Naive thymus-derived CD4-positive, alpha-beta T cell (primary cell): ENCODE measurements around the gene ICAM5. TPM values are rescaled to one million over a fixed set of nuclear protein-coding genes. Genes with fewer than 3 reads are reported as not detected.
A peak's percentile ranks its signal among the peaks of the same experiment; 100 is the strongest.

Experiments
- ATAC-seq: fragments of 150-1000 bp; cut with Tn5 transposase; 2 replicates; pipeline ENCODE4 v1.10.0; 2021; ENCODE audit warnings: mild to moderate bottlenecking, moderate library complexity
- CTCF ChIA-PET: fragments of 350-600 bp; sonication (Branson Sonifier 250); formaldehyde crosslinking; loops from one replicate; lab custom pipeline; 2021; ENCODE audit warnings: antibody characterized with exemption; lab: Charles Lee
- POLR2A ChIA-PET: fragments of 350-600 bp; sonication (Branson Sonifier 250); formaldehyde crosslinking; loops from one replicate; lab custom pipeline; 2021; ENCODE audit warnings: antibody characterized with exemption, inconsistent platforms; lab: Charles Lee
- DNase-seq, 9 donors: peaks; one replicate each; pipeline versions ENCODE4 v3.0.0 to v3.0.0-alpha.2; 2020 to 2022; ENCODE audit warnings: mixed read lengths in 1 of 9
- H3K27ac ChIP-seq: one replicate; pipeline ENCODE4 v1.7.0; 2013; ENCODE audit warnings: mild to moderate bottlenecking, low read depth, low read length, moderate library complexity
- H3K27me3 ChIP-seq, 2 donors: one replicate each; pipeline ENCODE4 v1.7.0; 2013; ENCODE audit warnings: low read length in 2 of 2, mild to moderate bottlenecking in 2 of 2, moderate library complexity in 2 of 2; ENCODE audit not compliant: control insufficient read depth in 2 of 2, insufficient read depth in 2 of 2
- H3K36me3 ChIP-seq, 3 experiments: 1 replicate in 2 of 3; 2 replicates in 1 of 3; pipeline ENCODE4 v1.7.0; 2013; ENCODE audit warnings: low read length in 3 of 3, mild to moderate bottlenecking in 3 of 3, moderate library complexity in 1 of 3; ENCODE audit not compliant: insufficient read depth in 3 of 3, control insufficient read depth in 2 of 3
- H3K4me1 ChIP-seq, 2 donors: one replicate each; pipeline ENCODE4 v1.7.0; 2013; ENCODE audit warnings: low read length in 2 of 2, mild to moderate bottlenecking in 2 of 2, moderate library complexity in 1 of 2; ENCODE audit not compliant: control insufficient read depth in 2 of 2, insufficient read depth in 2 of 2
- H3K4me3 ChIP-seq: 2 replicates; pipeline ENCODE4 v1.7.0; 2013; ENCODE audit warnings: mild to moderate bottlenecking, low read length
- H3K9me3 ChIP-seq, 3 experiments: 1 replicate in 2 of 3; 2 replicates in 1 of 3; pipeline ENCODE4 v1.7.0; 2013; ENCODE audit warnings: low read length in 3 of 3; ENCODE audit not compliant: control insufficient read depth in 2 of 3
- H3K27ac Mint-ChIP-seq, 9 donors: one replicate each; pipeline ENCODE4 v1.8.0; 2020 to 2022; ENCODE audit warnings: mixed read lengths in 9 of 9, mild to moderate bottlenecking in 8 of 9, moderate library complexity in 5 of 9, inconsistent platforms in 2 of 9
- H3K27me3 Mint-ChIP-seq, 5 donors: one replicate each; pipeline ENCODE4 v1.8.0; 2021 to 2022; ENCODE audit warnings: mixed read lengths in 5 of 5, mild to moderate bottlenecking in 1 of 5
- H3K36me3 Mint-ChIP-seq, 5 donors: one replicate each; pipeline ENCODE4 v1.8.0; 2020 to 2022; ENCODE audit warnings: mixed read lengths in 5 of 5, mild to moderate bottlenecking in 3 of 5, inconsistent platforms in 1 of 5
- H3K4me1 Mint-ChIP-seq, 7 donors: one replicate each; pipeline ENCODE4 v1.8.0; 2020 to 2022; ENCODE audit warnings: mixed read lengths in 7 of 7, mild to moderate bottlenecking in 3 of 7, inconsistent platforms in 1 of 7
- H3K4me3 Mint-ChIP-seq, 10 donors: one replicate each; pipeline ENCODE4 v1.8.0; 2020 to 2022; ENCODE audit warnings: mild to moderate bottlenecking in 10 of 10, mixed read lengths in 10 of 10, moderate library complexity in 6 of 10, inconsistent platforms in 2 of 10
- H3K9me3 Mint-ChIP-seq, 11 donors: one replicate each; pipeline ENCODE4 v1.8.0; 2020 to 2022; ENCODE audit warnings: mixed read lengths in 11 of 11, mild to moderate bottlenecking in 4 of 11, inconsistent platforms in 1 of 11, moderate library complexity in 1 of 11
- intact Hi-C, 2 donors: fragments of 100-400 bp; cut with micrococcal nuclease; formaldehyde crosslinking; loops; one replicate each; pipeline ENCODE4 v1.15.1; 2023
- polyA plus RNA-seq, 2 donors: library from polyadenylated mRNA; unstranded; fragments of 300-500 nt; fragmentation: Illumina TruSeq; gene quantifications; one replicate each; pipeline ENCODE4 v1.2.3, GENCODE V29; 2021
- total RNA-seq, 6 experiments: library from RNA in 5 of 6; stranded (reverse) in 5 of 6; gene quantifications; 1 replicate in 5 of 6; 2 replicates in 1 of 6; pipeline ENCODE4 v1.2.3 and lab custom pipeline; 2021 to 2026

ICAM5 gene
- total and polyA plus RNA-seq, 7 experiments from 2014 or later, result 0.46 to 2.4 (median 0.48) TPM; not detected in 4

DNA sequence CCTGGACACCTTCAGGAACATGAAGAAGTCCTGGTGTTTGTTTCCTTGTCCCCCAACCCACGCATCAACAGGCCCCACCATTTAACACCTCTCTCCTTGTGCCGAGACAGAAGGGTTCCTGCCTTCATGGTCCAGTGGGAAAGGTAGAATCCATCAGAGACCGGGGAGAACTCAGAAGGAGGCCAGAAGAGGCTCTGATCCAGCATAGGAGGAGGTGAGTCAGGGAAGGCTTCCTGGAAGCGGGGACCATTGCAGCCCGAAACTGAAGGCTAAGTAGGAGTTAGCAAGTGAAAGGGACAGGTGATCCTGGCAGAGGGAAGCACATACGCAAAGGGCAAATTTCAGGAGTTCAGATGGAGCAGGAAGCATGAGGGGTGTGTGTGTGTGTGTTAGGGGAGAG, 49.2 kb downstream of the ICAM5 start:
- intact Hi-C loops, result loop anchor here in 1 of 2 donors (1.0 kb wide), 1 partner anchor 70 kb away; no protein-coding TSS in a partner anchor
- Histone ChIP-seq H3K9me3 (no peaks in the 10 kb centered on the region), H3K36me3 (peaks cover 0 to 24% (median 0%) of the 10 kb centered on the region in 3 experiments), H3K27ac (peak overlapping the region; percentile 80), H3K4me1 (peaks cover 21 to 30% of the 10 kb centered on the region in 2 donors), H3K4me3 (peak overlapping the region; percentile 57), H3K27me3 (no peaks in the 10 kb centered on the region)
- ChIA-PET POLR2A (no interaction called here), CTCF (interaction anchor here (0.7 to 1.4 kb wide), 2 partner anchors 78 to 79 kb away, joined by 3 to 4 read pairs; no protein-coding TSS in a partner anchor)
- DNase-seq (no peak), ATAC-seq (no peak)
- H3K27ac Mint-ChIP-seq, result peak overlapping the region; percentile 89 to 98 (median 96)
- H3K4me1 Mint-ChIP-seq, result peaks cover 11 to 51% (median 35%) of the 10 kb centered on the region in 7 donors
- H3K9me3 Mint-ChIP-seq, result no peaks in the 10 kb centered on the region
- peaks cover 0 to 6% (median 0%) of the 10 kb centered on the region in 5 donors for H3K36me3 Mint-ChIP-seq
- H3K27me3 Mint-ChIP-seq, result no peaks in the 10 kb centered on the region
- peak overlapping the region; percentile 93 to 100 (median 98) for H3K4me3 Mint-ChIP-seq

DNA sequence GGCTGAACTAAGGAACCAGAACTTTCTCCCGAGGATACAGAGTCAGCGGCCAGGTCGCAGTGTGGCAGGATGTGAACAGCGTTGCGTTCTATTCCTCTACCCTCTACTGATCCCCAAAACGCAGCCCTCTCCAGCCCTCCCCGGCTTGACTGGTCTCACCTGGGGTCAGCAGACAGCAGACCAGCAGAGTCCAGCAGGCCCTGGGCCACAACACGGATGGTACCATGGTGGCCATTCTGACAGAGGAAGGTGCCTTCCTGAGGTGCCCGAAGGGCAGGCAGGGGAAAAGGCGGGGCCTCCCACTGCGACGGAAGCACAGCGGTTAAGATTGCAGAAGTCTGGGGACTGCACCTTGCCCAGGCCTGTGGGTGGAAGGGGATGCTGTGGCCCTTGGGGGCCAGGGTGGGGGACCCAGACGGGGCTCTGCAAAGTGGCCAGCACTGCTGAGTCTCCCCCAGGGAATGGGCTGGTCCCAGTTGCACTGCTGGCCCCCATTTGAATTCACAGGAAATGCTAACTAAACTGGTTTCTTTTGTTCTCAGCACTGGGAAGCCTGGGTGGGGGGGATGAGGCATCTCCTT, 49.7 kb downstream of the ICAM5 start, which contains the start of gene ICAM3:
ICAM3 (minus strand) TSS at position 245 of the 581 bp plus-strand sequence; CDS start at position 235, 10 bp downstream.
- H3K4me1 Mint-ChIP-seq, result peaks cover 11 to 46% (median 30%) of the 10 kb centered on the region in 7 donors
- H3K4me3 Mint-ChIP-seq, result peak within 1 kb of the TSS; percentile 93 to 100 (median 98)
- Histone ChIP-seq H3K36me3 (peaks cover 0 to 19% (median 0%) of the 10 kb centered on the region in 3 experiments), H3K9me3 (no peaks in the 10 kb centered on the region), H3K4me1 (peaks cover 17 to 25% of the 10 kb centered on the region in 2 donors), H3K27me3 (no peaks in the 10 kb centered on the region), H3K27ac (peak within 1 kb of the TSS; percentile 80), H3K4me3 (peak within 1 kb of the TSS; percentile 57)
- ChIA-PET POLR2A (no interaction called here), CTCF (no interaction called here)
- peaks cover 0 to 6% (median 0%) of the 10 kb centered on the region in 5 donors for H3K36me3 Mint-ChIP-seq
- H3K27ac Mint-ChIP-seq, result peak within 1 kb of the TSS; percentile 89 to 98 (median 96)
- intact Hi-C loops, result loop anchor here in 1 of 2 donors (1.0 kb wide), 1 partner anchor 70 kb away; no protein-coding TSS in a partner anchor
- ATAC-seq (peak; percentile 96), DNase-seq (peak; percentile 47 to 73 (median 56))
- no peaks in the 10 kb centered on the region for H3K27me3 Mint-ChIP-seq
- no peaks in the 10 kb centered on the region for H3K9me3 Mint-ChIP-seq

DNA sequence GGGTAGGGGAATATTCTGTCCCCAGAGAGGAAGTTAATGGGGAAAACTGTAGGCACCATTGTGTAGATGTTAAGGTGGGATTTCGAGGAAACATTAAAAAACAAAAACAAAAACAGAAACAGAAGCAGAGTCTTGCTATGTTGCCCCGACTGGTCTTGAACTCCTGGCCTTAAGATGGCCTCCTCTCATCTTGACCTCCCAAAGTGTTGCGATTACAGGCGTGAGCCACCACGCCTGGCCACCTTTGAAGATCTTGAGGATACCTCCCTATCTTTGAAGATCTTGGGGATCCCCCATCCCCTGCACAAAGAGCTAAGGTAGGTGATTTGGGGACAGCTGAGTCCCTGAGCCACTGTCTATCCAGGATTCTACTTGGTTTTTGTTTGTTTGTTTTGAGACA, 50.2 kb downstream of the ICAM5 start:
- no peaks in the 10 kb centered on the region for H3K27me3 Mint-ChIP-seq
- H3K4me1 Mint-ChIP-seq, result peaks cover 11 to 41% (median 30%) of the 10 kb centered on the region in 7 donors
- H3K27ac Mint-ChIP-seq, result peak overlapping the region; percentile 65 to 98 (median 95)
- ATAC-seq (no peak), DNase-seq (no peak)
- POLR2A ChIA-PET, result no interaction called here
- peaks cover 0 to 14% (median 0%) of the 10 kb centered on the region in 3 experiments for H3K36me3 ChIP-seq
- H3K4me3 Mint-ChIP-seq, result peak overlapping the region; percentile 93 to 100 (median 98)
- H3K27me3 ChIP-seq, result no peaks in the 10 kb centered on the region
- CTCF ChIA-PET, result interaction anchor here (0.6 to 1.1 kb wide), 2 partner anchors 17 to 49 kb away, joined by 4 read pairs; no protein-coding TSS in a partner anchor
- no peaks in the 10 kb centered on the region for H3K9me3 Mint-ChIP-seq
- H3K36me3 Mint-ChIP-seq, result peaks cover 0 to 3% (median 0%) of the 10 kb centered on the region in 5 donors
- H3K9me3 ChIP-seq, result no peaks in the 10 kb centered on the region
- H3K4me1 ChIP-seq, result peaks cover 17 to 25% of the 10 kb centered on the region in 2 donors
- H3K4me3 ChIP-seq, result peak overlapping the region; percentile 57
- intact Hi-C loops, result loop anchor here in 1 of 2 donors (1.0 kb wide), 1 partner anchor 71 kb away; no protein-coding TSS in a partner anchor
- peak overlapping the region; percentile 80 for H3K27ac ChIP-seq

DNA sequence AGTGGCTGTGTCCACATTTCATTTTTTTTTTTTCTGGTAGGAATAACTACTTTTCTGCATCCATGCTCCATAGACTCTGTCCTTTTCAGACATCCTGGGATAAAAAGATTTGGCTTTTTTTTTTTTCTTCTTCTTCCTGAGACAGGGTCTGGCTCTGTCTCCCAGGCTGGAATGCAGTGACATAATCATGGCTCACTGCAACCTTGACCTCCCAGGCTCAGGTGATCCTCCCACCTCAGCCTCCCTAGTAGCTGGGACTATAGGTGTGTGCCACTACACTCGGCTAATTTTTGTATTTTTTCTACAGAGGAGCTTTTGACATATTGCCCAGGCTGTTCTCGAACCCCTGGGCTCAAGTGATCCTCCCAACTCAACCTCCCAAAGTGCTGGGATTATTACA, 53.7 kb downstream of the ICAM5 start:
- intact Hi-C loops, result no loop called here
- Mint-ChIP-seq H3K27ac (peak overlapping the region in 1 of 9 donors; percentile 65), H3K4me1 (peaks cover 8 to 25% (median 22%) of the 10 kb centered on the region in 7 donors), H3K9me3 (no peaks in the 10 kb centered on the region), H3K36me3 (peaks cover 0 to under 1% (median 0%) of the 10 kb centered on the region in 5 donors), H3K27me3 (no peaks in the 10 kb centered on the region), H3K4me3 (peak overlapping the region in 1 of 10 donors; percentile 48)
- ATAC-seq (no peak), DNase-seq (no peak)
- Histone ChIP-seq H3K4me1 (peaks cover 15 to 16% of the 10 kb centered on the region in 2 donors), H3K36me3 (no peaks in the 10 kb centered on the region), H3K4me3 (no peak overlapping the region), H3K27me3 (no peaks in the 10 kb centered on the region), H3K27ac (no peak overlapping the region), H3K9me3 (no peaks in the 10 kb centered on the region)
- ChIA-PET POLR2A (interaction anchor here (1.2 kb wide), 1 partner anchor 24 kb away, joined by 3 read pairs; no protein-coding TSS in a partner anchor), CTCF (interaction anchor here (0.6 kb wide), 2 partner anchors 85 to 410 kb away, joined by 3 to 4 read pairs; no protein-coding TSS in a partner anchor)

DNA sequence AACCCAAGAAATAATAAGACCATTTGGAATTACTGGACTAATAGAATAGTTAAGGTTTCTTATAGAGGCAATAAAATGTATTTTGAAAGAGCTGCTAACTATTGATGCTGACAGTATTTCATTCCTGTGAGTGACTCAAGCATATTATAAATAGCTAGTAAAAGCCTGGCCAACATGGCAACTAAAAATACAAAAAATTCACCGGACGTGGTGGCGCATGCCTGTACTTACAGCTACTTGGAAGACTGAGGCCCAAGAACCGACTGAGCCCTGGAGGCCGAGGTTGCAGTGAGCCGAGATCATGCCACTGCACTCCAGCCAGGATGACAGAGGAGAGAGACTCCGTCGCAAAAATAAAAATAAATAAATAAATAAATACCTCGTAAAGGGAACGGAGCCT, 55.0 kb downstream of the ICAM5 start:
- Histone ChIP-seq H3K27me3 (no peaks in the 10 kb centered on the region), H3K36me3 (no peaks in the 10 kb centered on the region)
- intact Hi-C loops, result no loop called here

More for the DNA sequence above, 55.0 kb downstream of the ICAM5 start:
- no peak overlapping the region for H3K4me3 Mint-ChIP-seq
- H3K27me3 Mint-ChIP-seq, result no peaks in the 10 kb centered on the region
- no peak for ATAC-seq
- CTCF ChIA-PET, result interaction anchor here (1.1 kb wide), 1 partner anchor 26 kb away, joined by 3 read pairs; no protein-coding TSS in a partner anchor
- H3K36me3 Mint-ChIP-seq, result no peaks in the 10 kb centered on the region
- Histone ChIP-seq H3K4me3 (no peak overlapping the region), H3K9me3 (no peaks in the 10 kb centered on the region), H3K27ac (no peak overlapping the region), H3K4me1 (peaks cover 6 to 11% of the 10 kb centered on the region in 2 donors)
- DNase-seq, result no peak
- POLR2A ChIA-PET, result interaction anchor here (0.7 to 2.5 kb wide), 3 partner anchors 11 to 17 kb away, joined by 3 to 11 read pairs (median 4); partner anchors contain the start of gene RAVER1
- no peak overlapping the region for H3K27ac Mint-ChIP-seq
- H3K4me1 Mint-ChIP-seq, result peaks cover 0 to 12% (median 9%) of the 10 kb centered on the region in 7 donors
- H3K9me3 Mint-ChIP-seq, result no peaks in the 10 kb centered on the region
